Gastroesophageal sphincter (tissue), 3 donors: Measurements from ENCODE around the gene CFAP410.
"Not testable (repeated sequence)": the region's sequence is repeated elsewhere in the genome, so short reads cannot be mapped to it uniquely, and the experiment has no call there.

Experiments
- CTCF ChIP-seq, 4 experiments: fragments of 200-600 bp in 2 of 4; fragments of 450-650 bp in 2 of 4; sonication (generic) in 1 of 4; IDR thresholded peaks; one replicate each; pipeline ENCODE4 v1.5.1; 2017 to 2019; ENCODE audit warnings: antibody characterized with exemption in 4 of 4, mild to moderate bottlenecking in 2 of 4, moderate library complexity in 2 of 4
- POLR2A ChIP-seq, 2 donors: fragments of 450-650 bp; IDR thresholded peaks; one replicate each; pipeline ENCODE4 v1.6.1; 2017; ENCODE audit warnings: antibody characterized with exemption in 2 of 2, mild to moderate bottlenecking in 2 of 2, moderate library complexity in 1 of 2
- POLR2AphosphoS5 ChIP-seq: sonication (generic); formaldehyde crosslinking; IDR thresholded peaks from one replicate; pipeline ENCODE4 v1.6.1; 2017; ENCODE audit warnings: antibody characterized with exemption

- not testable (repeated sequence) for TF ChIP-seq POLR2A (IDR thresholded peaks at IDR 0.05); CTCF (IDR thresholded peaks at IDR 0.05); POLR2AphosphoS5
Observed at GRCh38 chr21:44283211-44283785, 55.9 kb downstream of the CFAP410 start.
